CD14-positive monocyte (primary cell): ENCODE data around the gene CCDC154. TPM values are rescaled to one million over a fixed set of nuclear protein-coding genes. Genes with fewer than 3 reads are reported as not detected.

Experiments
- DNase-seq, 3 donors: peaks; one replicate each; pipeline ENCODE4 v3.0.0-alpha.2; 2011 to 2022
- H2AFZ ChIP-seq: 2 replicates; pipeline ENCODE4 v1.6.0; 2012; ENCODE audit warnings: mild to moderate bottlenecking, low read depth, low read length, inconsistent platforms; ENCODE audit not compliant: insufficient read depth, poor library complexity, severe bottlenecking
- H3K27ac ChIP-seq, 2 donors: 1 replicate in 1 of 2; 2 replicates in 1 of 2; pipeline ENCODE4 v1.5.1; 2012 to 2013; ENCODE audit warnings: low read length in 2 of 2, control low read depth in 1 of 2, inconsistent platforms in 1 of 2, low read depth in 1 of 2, mild to moderate bottlenecking in 1 of 2
- H3K27me3 ChIP-seq, 2 donors: one replicate each; pipeline versions ENCODE4 v1.6.0 to v1.6.1; 2011 to 2013; ENCODE audit warnings: low read length in 2 of 2; ENCODE audit not compliant: control insufficient read depth in 2 of 2, insufficient read depth in 2 of 2
- H3K36me3 ChIP-seq, 2 donors: replicated peaks in 1 of 2; 1 replicate in 1 of 2; 2 replicates in 1 of 2; pipeline versions ENCODE4 v1.5.1 to v1.6.1; 2012 to 2013; ENCODE audit warnings: low read length in 2 of 2, control low read depth in 1 of 2, inconsistent platforms in 1 of 2, mild to moderate bottlenecking in 1 of 2; ENCODE audit not compliant: insufficient read depth in 2 of 2, control insufficient read depth in 1 of 2
- H3K4me1 ChIP-seq, 2 donors: 1 replicate in 1 of 2; 2 replicates in 1 of 2; pipeline versions ENCODE4 v1.5.1 to v1.6.1; 2012 to 2013; ENCODE audit warnings: low read length in 2 of 2, control low read depth in 1 of 2, inconsistent platforms in 1 of 2, mild to moderate bottlenecking in 1 of 2, moderate library complexity in 1 of 2; ENCODE audit not compliant: insufficient read depth in 2 of 2, control insufficient read depth in 1 of 2
- H3K4me2 ChIP-seq: replicated peaks from 2 replicates; pipeline ENCODE3; 2012; ENCODE audit warnings: low read length, moderate library complexity, mild to moderate bottlenecking; ENCODE audit not compliant: poor library complexity, severe bottlenecking; ENCODE audit errors: extremely low read depth
- H3K4me3 ChIP-seq, 3 experiments: fragments of 200-600 bp in 1 of 3; sonication (generic) in 1 of 3; replicated peaks in 1 of 3; 1 replicate in 2 of 3; 2 replicates in 1 of 3; pipeline ENCODE4 v1.5.1; 2011 to 2013; ENCODE audit warnings: low read length in 3 of 3, mild to moderate bottlenecking in 3 of 3, control low read depth in 2 of 3, low read depth in 2 of 3, inconsistent platforms in 1 of 3, moderate library complexity in 1 of 3
- H3K79me2 ChIP-seq: 2 replicates; pipeline ENCODE4 v1.6.0; 2012; ENCODE audit warnings: mild to moderate bottlenecking, control low read depth, inconsistent platforms, low read length, moderate library complexity; ENCODE audit not compliant: insufficient read depth
- H3K9ac ChIP-seq: 2 replicates; pipeline ENCODE4 v1.6.0; 2017; ENCODE audit warnings: low read length, mild to moderate bottlenecking; ENCODE audit not compliant: insufficient read depth, poor library complexity, severe bottlenecking
- H3K9me3 ChIP-seq, 2 donors: replicated peaks in 1 of 2; 1 replicate in 1 of 2; 2 replicates in 1 of 2; pipeline versions ENCODE4 v1.5.1 to v1.6.1; 2012 to 2013; ENCODE audit warnings: low read length in 2 of 2, control low read depth in 1 of 2; ENCODE audit not compliant: control insufficient read depth in 1 of 2, insufficient read depth in 1 of 2
- H4K20me1 ChIP-seq: 2 replicates; pipeline ENCODE4 v1.6.0; 2012; ENCODE audit warnings: mild to moderate bottlenecking, low read length, control low read depth, moderate library complexity; ENCODE audit not compliant: insufficient read depth
- H3K27ac Mint-ChIP-seq, 7 donors: one replicate each; pipeline ENCODE4 v1.8.0; 2020; ENCODE audit warnings: mild to moderate bottlenecking in 7 of 7, mixed read lengths in 7 of 7, moderate library complexity in 6 of 7, inconsistent platforms in 2 of 7
- H3K27me3 Mint-ChIP-seq, 3 donors: one replicate each; pipeline ENCODE4 v1.8.0; 2021 to 2022; ENCODE audit warnings: low read depth in 3 of 3, mild to moderate bottlenecking in 3 of 3, mixed read lengths in 3 of 3, moderate library complexity in 3 of 3, inconsistent platforms in 1 of 3
- H3K36me3 Mint-ChIP-seq, 2 donors: one replicate each; pipeline ENCODE4 v1.8.0; 2020; ENCODE audit warnings: mixed read lengths in 2 of 2, inconsistent platforms in 1 of 2, mild to moderate bottlenecking in 1 of 2
- H3K4me1 Mint-ChIP-seq: one replicate; pipeline ENCODE4 v1.8.0; 2020; ENCODE audit warnings: mild to moderate bottlenecking, mixed read lengths
- H3K4me3 Mint-ChIP-seq, 2 donors: one replicate each; pipeline ENCODE4 v1.8.0; 2020; ENCODE audit warnings: mild to moderate bottlenecking in 2 of 2, mixed read lengths in 2 of 2, moderate library complexity in 1 of 2
- H3K9me3 Mint-ChIP-seq, 7 donors: one replicate each; pipeline ENCODE4 v1.8.0; 2020 to 2022; ENCODE audit warnings: mixed read lengths in 7 of 7, mild to moderate bottlenecking in 6 of 7, moderate library complexity in 6 of 7, inconsistent platforms in 2 of 7
- CTCF ChIP-seq: fragments of 200-600 bp; IDR thresholded peaks from one replicate; pipeline ENCODE4 v1.8.0; 2022; ENCODE audit warnings: antibody characterized with exemption, mild to moderate bottlenecking
- WGBS: methylation state at CpG from one replicate; pipeline ENCODE4 v1.1.5; 2013; ENCODE audit warnings: missing lambda C conversion rate; ENCODE audit not compliant: insufficient coverage; 5-methylcytosine and 5-hydroxymethylcytosine counted together
- intact Hi-C, 2 donors: fragments of 100-400 bp; cut with micrococcal nuclease; formaldehyde crosslinking; loops; one replicate each; pipeline versions ENCODE4 v1.15.0 to v1.15.1; 2023
- polyA plus RNA-seq, 3 donors: library from polyadenylated mRNA; depleted of rRNA in 1 of 3; unstranded in 2 of 3; stranded (reverse) in 1 of 3; fragments of 300-500 nt in 2 of 3; fragments of >200 nt in 1 of 3; fragmentation: Illumina TruSeq in 2 of 3; gene quantifications; 1 replicate in 2 of 3; 2 replicates in 1 of 3; pipeline ENCODE4 v1.2.3, GENCODE V29; 2012 to 2021

The CCDC154 gene
- polyA plus RNA-seq, 3 donors, result 5.9 TPM; not detected in 2

GRCh38 chr16:1458336-1458976, 14.1 kb upstream of the CCDC154 start:
- H3K4me2 ChIP-seq, result no peak overlapping the region
- no peak overlapping the region for H3K9ac ChIP-seq
- Mint-ChIP-seq H3K36me3 (peaks cover 64 to 88% of the 10 kb centered on the region in 2 donors), H3K9me3 (no peaks in the 10 kb centered on the region), H3K27ac (peak overlapping the region in 4 of 7 donors; percentile 50 to 86 (median 66)), H3K4me1 (no peaks in the 10 kb centered on the region), H3K4me3 (no peak overlapping the region), H3K27me3 (peaks cover 0 to 2% (median 0%) of the 10 kb centered on the region in 3 donors)
- H3K79me2 ChIP-seq, result peaks cover 31% of the 10 kb centered on the region
- no peaks in the 10 kb centered on the region for H3K27me3 ChIP-seq
- H3K4me3 ChIP-seq, result no peak overlapping the region
- no peak for TF ChIP-seq CTCF
- no peaks in the 10 kb centered on the region for H3K4me1 ChIP-seq
- no peak overlapping the region for H2AFZ ChIP-seq
- WGBS, result 94% methylated on average over 14 of the region's 26 CpGs
- H3K36me3 ChIP-seq, result peaks cover 81 to 96% of the 10 kb centered on the region in 2 donors
- peak in 2 of 3 donors; percentile 17 to 38 for DNase-seq
- H3K27ac ChIP-seq, result no peak overlapping the region
- peaks cover 72% of the 10 kb centered on the region for H4K20me1 ChIP-seq
- intact Hi-C loops, result loop anchor here in 1 of 2 donors (10.0 kb wide), 1 partner anchor 46 kb away; no protein-coding TSS in a partner anchor
- no peaks in the 10 kb centered on the region for H3K9me3 ChIP-seq

DNA sequence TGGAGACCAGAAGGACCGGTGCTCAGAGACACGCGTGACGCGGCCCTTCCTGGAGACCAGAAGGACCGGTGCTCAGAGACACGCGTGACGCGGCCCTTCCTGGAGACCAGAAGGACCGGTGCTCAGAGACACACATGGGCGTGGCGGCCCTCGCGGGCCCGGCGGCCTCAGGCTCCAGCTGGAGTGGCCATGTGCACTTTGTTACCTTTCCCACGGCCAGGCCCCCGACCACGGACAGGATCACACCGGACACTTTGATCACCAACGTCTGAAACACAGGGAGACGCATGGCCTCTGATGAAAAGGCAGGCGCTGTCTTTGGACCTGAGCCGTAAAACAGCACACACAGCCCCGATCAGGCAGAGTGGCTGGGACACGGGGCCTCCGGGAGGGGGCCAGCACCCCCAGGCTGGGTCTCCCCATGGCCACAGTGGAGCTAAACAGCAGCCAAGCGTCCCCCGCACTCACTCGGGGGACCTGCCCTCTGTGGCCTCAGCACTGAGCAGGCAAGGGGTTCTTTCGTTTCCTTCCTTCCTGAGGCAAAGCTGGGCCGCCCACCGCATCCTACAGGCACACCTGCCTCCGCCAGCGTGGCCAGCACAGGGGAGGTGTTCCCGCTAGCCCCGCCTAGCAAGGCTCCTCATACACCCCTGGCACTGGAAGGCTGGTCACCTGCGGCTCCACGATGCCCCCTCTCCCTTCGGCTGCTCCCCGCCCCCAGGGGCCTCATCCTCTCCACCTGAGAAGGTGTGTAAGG, 13.3 kb upstream of the CCDC154 start:
- H3K4me3 Mint-ChIP-seq, result no peak overlapping the region
- peak overlapping the region in 1 of 7 donors; percentile 30 for H3K27ac Mint-ChIP-seq
- H3K4me3 ChIP-seq, result no peak overlapping the region
- intact Hi-C loops, result loop anchor here in 1 of 2 donors (10.0 kb wide), 1 partner anchor 47 kb away; no protein-coding TSS in a partner anchor
- WGBS, result 83% methylated on average over 34 of the region's 42 CpGs
- no peak overlapping the region for H3K4me2 ChIP-seq
- peaks cover 80 to 96% of the 10 kb centered on the region in 2 donors for H3K36me3 ChIP-seq
- no peak for TF ChIP-seq CTCF
- H3K9me3 Mint-ChIP-seq, result no peaks in the 10 kb centered on the region
- H2AFZ ChIP-seq, result no peak overlapping the region
- H3K27ac ChIP-seq, result no peak overlapping the region
- peaks cover 66 to 90% of the 10 kb centered on the region in 2 donors for H3K36me3 Mint-ChIP-seq
- no peak for DNase-seq
- no peaks in the 10 kb centered on the region for H3K27me3 Mint-ChIP-seq
- no peaks in the 10 kb centered on the region for H3K27me3 ChIP-seq
- peaks cover 64% of the 10 kb centered on the region for H4K20me1 ChIP-seq
- no peaks in the 10 kb centered on the region for H3K9me3 ChIP-seq
- no peaks in the 10 kb centered on the region for H3K4me1 ChIP-seq
- peaks cover 24% of the 10 kb centered on the region for H3K79me2 ChIP-seq
- H3K9ac ChIP-seq, result no peak overlapping the region
- no peaks in the 10 kb centered on the region for H3K4me1 Mint-ChIP-seq
